Stimulated activated CD8-positive, alpha-beta memory T cell treated with anti-CD3 and anti-CD28 coated beads, Interleukin-7, amount 100 ng/mL, for 4 hours (primary cell): ENCODE measurements around the gene COL23A1.

ENCODE experiments used
- DNase-seq, 2 donors: peaks; one replicate each; pipeline ENCODE4 v3.0.0-alpha.2; 2020; ENCODE audit warnings: low read depth in 2 of 2

The COL23A1 gene

GRCh38 chr5:178363501-178364325, 226.5 kb downstream of the COL23A1 start:
- no peak for DNase-seq

DNA sequence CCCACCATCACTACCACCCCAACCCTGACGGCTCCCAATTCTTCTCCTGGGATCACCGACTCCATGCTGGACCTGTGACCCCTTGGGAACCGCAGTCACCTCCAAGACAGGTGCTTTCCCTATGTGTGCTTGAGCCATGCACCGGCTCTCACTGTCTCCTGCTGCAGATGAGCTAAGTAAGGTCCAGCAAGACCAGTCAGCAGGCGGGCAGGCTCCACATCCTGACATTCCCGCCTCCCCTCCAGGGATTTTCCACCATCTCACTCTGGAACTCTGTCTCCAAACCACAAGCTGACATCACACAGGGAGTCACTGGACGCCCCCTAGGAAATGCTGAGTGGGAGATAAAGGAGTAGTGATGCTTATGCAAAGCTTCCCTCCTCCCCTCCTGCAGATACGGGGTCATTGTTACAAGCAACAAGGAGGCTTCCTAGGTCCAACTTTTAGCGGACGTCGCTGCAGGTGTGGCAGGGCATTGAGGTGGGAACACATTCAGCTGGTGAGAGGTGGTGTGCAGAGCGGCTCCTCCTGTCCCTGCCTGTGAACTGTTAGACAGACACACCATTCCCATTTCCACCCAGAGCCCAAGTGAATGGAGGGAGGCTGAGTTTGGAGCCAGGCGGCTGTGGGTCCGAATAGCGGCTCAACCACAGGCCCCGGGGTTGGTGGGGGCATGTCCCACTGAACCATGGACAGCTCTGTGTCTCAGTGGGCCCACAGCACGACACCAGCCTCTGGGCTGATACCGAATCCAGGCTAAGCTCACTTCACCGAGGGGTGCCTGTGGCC, 228.3 kb downstream of the COL23A1 start:
- DNase-seq: no peak

DNA sequence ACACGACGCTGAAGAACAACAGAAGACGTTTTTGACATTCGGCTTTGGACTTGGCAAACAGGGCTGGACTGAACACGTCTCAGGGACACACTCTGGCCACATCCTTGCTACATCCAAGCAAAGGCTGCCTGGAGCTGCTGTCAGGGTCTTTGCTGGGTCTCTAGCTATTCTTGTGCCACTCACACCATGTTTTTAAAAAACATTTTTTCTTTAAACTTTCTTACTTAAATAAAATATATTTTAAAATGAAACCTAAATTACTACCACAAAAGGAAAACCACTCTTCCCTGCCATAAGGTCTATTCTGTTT, 229.3 kb downstream of the COL23A1 start:
- no peak for DNase-seq

DNA sequence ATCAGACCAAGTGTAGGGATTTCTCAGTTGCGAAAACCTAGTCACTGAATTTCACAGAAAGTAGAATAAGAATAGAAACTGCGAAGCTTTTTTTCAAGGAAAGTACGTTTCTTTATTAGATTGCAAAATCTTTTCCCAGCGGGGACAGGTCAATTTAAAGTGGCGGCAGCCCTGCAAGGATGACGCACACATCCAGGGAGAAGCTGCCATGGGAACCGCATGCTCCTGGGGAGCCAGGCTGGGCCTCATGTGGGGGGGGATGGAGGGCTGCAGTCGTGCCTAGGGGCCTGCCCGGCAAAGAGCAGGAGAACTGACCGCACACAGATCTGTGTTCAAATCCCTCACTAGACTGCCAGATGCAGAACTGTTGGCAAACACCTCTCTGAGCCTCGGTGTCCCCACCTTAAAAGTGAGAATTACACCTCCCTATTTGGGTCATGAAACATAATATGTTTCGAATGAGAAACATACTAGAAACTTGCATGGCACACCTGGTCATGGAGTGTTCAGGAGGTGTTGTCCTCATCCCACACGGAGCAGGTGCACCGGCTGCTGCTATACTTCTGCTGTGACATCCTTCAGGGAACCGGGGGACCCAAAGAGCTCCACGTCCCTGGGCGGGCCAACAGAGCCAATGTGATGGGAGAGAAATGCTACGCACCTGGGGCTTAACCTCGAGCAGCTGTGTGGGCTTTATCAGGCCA, 229.8 kb downstream of the COL23A1 start:
- DNase-seq: no peak

GRCh38 chr5:178359738-178360137, 230.5 kb downstream of the COL23A1 start:
- DNase-seq: no peak

- no peak for DNase-seq
These were observed 232.5 kb downstream of the COL23A1 start for GRCh38 chr5:178357678-178358077.

DNA sequence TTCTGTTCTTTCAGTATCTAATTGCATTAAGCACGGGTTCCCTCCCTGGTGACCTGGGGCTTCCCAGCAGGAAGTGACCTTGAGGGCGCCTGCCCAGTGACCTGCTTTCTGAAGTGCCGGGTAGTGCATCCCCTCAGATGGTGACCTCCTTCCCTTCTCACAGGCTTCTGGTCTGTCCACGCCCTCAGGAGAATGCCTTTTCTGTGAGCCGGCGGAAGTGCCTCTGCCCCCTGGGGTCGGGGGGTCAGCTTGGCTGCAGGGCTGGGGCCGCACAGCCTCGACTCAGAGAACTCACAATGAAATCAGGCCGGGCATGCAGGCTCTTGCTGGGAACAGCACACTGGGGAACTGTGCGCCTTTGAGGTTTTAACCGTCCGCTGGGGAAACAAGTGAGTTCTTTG, 233.1 kb downstream of the COL23A1 start:
- DNase-seq: no peak

DNA sequence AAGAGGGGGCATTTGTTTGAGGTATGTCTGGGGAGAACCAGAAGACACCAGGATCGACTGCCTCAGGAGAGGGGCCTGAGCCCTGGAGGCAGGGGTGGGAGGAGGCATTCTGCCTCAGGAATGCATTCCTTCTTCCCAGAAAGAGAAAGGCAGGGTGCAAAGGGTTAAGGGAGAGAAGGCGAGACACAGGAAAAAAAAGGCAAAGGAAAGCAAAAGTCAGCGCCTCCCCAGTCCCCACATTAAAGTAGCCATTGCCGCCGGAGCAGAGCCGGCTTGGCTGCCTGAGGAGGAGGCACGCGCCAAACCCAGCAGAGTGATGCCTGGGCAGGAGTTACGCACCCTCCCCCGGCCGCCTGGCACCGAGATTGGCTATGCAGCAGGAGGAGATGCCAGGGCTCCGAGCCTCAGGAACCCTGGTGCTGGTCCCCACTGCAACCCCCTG, 233.7 kb downstream of the COL23A1 start:
- no peak for DNase-seq

GRCh38 chr5:178355671-178356070, 234.5 kb downstream of the COL23A1 start:
- no peak for DNase-seq

GRCh38 chr5:178353461-178353860, 236.7 kb downstream of the COL23A1 start:
- DNase-seq: no peak

GRCh38 chr5:178352035-178352349, 238.2 kb downstream of the COL23A1 start:
- DNase-seq: no peak

DNA sequence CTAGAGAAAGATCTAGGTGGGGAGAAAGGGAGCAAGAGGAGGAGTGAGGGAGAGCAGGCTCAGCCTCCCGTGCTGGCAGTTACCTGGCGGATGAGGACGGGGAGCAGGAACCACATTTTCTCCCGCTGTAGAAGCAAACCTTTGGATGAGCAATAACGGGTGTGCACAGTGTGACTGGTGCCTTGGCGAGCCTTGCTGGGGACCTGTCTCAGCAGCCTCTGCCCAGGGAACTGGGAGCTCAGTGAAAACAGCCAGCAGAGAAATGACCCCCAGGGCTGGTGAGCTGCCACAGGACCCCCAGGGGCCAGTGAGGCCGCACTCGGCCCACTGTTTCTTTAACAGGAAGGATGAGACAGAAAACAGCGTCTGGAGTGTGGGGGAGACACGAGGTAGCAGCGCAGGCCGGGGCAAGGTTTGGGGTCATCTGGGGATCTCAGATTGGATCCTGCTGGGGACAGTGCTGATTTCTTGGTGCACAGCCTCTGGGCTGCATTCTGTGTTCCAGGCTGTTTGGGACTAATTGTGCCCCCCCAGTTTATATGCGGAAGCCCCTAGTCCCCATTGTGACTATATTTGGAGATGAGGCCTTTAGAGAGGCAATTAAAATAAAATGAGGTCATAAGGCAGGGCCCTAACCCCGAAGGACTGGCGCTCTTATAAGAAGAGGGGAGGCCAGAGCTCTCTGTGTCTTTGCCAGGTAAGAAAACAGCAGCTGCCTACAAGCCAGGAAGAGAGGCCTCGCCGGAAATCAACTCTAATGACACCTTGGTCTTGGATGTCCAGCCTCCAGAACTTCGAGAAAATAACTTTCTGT, 238.8 kb downstream of the COL23A1 start:
- DNase-seq: no peak

DNA sequence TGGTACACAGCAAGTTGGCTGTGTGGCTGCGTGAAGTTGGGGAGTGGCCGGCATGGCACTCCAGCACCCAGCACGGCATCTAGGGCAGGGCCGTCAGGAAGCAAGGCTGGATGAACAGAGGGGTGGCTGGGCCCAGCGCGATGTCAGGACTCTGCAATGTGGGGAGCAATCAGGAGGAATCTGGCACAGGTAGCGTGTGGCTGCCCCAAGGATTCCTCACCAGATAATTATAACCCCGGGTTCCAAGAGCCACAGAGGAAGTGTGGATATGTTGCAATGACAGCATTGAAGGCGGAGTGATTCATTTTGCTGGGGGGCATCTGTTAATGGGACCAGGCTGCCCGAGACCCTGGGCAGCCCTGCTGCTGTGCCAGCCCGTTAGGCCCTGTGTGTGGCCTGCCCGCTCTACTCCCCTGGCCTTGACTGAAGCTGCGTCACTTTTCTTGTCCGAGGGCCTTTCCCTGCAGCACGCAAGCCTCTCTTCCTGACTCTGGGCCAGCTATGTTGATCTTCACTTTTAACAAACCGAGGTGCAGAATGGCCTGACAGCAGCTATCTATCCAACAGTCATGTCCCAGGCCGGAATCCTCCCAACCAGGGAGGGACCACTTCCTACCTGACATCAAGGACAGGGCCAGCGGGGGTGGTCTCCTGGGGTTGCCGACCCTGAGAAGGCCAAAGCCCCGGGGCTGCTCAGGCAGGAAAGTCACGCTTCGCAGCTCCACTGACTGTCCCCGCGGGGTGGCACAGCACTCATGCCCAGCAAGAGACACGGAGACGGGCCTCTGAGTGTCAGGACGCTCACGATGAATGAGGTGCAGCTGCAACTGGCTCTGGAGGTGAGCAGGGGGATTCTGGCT, 239.6 kb downstream of the COL23A1 start:
- DNase-seq: no peak

- no peak for DNase-seq
These were observed 240.4 kb downstream of the COL23A1 start for GRCh38 chr5:178349625-178350353.

DNA sequence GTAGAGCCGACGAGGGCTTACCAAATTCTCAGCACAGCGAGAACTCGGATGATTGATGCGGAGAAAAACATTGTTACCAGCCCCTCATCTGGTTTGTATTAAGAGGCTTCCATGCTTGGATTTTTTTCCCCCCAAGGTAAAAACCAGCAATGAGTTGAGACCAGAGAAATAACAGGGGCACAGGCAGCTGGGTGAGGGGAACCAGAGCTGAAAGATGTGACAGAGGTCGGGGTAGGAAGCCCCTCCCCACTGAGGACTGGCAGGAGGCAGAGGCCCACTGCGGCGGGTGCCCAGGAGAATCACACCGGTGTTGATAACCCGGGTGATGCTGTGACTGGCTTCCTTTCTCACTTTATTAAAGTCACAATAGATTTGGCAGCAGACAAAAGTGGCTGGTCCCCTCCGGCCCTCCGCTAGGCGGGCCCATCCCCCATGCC, 241.1 kb downstream of the COL23A1 start:
- DNase-seq: no peak

DNA sequence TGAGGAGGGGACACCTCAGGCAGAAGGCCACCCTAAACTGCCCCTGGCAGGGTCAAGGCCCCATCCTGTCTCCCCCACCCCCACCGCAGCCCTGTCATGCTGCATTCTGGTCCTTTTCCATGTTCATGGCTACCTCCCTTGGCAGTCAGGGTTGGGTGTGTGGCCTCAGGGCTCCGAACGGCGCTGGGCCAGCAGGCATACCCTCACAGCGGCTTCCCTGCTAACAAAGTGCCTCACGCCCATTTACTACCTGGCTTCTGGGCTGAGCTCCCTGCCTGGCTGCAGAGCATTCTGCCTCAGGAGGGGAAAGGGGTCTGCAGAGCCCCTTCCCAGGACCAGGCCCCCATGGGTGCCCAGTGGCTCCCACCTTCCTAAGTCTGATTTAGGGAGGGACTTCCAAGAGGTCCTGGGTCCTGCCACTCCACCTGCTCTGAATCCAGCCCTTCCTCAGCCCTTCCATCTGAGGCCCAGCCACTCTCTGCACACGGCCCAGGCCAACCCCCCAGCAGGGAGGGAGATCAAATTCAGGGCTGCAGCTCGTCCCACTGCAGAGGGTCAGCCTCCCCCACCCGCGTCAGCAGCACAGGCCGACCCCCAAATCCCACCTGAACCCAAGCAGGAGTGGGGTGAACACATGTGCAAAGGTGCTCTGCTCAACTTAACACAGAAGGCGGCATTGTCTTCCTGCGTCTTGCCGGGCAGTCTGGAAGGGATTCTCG, 241.7 kb downstream of the COL23A1 start:
- no peak for DNase-seq

DNA sequence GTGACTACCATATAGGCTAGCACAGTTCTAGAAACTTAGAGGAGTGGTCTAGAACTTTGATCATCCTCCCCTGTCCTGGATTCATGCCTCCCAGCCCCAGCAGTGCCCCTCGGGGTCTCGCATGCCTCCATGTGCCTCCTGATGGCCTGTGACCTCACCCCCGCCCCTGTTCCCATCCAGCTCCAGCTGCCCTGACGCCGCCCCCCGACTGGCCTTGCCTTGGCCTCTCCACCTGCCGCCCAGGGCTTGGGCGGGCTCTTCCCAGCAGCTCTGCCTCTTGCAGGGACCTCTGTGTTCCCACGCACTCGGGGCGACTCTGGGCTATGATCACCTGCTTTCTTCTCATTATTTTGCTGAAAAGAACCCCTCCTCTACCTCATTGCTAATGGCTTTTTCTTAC, 242.2 kb downstream of the COL23A1 start:
- DNase-seq: no peak

DNA sequence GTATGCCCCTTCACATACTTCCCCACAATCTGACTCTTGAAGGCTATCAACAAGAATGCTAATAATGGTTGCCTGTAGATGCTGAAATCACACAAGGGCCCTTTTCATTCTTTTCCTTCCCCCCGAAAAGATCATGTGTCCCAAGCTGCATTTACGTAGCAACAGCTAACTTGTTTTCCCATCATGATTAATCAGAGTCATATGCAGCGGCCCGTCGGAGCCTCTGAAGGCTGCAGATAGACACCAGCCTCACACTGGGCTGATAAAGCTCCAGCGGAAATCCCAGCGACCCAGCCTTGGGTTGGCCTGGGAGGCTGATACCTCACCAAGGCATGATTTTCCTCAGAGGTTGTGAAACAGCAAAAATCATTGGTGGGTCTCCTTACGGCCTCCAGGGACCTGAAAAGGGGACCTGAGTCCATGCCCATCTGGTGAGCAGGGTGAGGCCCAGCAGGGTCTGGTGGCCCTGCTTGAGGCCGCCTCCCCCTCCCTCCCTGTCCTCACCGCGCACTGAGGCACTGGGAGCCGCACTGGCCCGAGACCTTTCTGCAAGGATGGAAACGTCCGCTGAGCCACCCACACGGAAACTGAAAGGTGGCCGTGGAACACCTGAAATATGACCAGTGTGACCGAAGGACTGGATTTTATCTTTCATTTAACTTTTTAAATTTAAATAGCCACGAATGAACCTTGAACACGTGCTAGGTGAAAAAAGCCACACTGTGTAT, 243.4 kb downstream of the COL23A1 start:
- DNase-seq: no peak

DNA sequence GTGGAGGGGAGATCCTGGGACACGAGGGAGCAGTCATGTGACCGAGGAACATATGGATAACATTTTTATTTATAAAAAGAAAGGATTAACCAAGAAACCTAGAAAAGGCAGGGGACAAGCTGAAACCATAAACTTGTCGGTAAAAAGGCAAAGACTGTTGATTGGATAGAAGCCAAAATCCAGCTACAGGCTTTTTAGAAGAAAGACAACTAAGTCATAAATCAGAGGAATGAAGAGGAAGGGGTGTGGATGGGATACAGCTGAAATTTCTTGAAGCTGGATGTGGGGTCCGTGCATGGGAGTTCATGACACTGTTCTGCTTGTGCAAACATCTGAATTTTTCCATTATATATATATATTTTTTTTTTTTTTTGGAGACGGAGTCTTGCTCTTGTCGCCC, 246.9 kb downstream of the COL23A1 start:
- DNase-seq: no peak
